ENCODE results near the gene TST. TPM values are rescaled to one million over a fixed set of nuclear protein-coding genes. Genes with fewer than 3 reads are reported as not detected.

TST gene
- total RNA-seq, 1 experiment from 2014 or later = 99.4 TPM

GRCh38 chr22:36977401-36977861 lies 41.8 kb downstream of the TST start:
- H2AFZ ChIP-seq = peak overlapping the region; percentile 78
- DNase-seq = peak in 1 of 2 experiments; percentile 58
- peaks cover 5% of the 10 kb centered on the region for H3K4me1 ChIP-seq (replicated peaks; ENCODE audit: insufficient read depth)
- POLR2A ChIA-PET (ENCODE audit: unreplicated experiment) = interaction anchor here (0.5 to 0.6 kb wide), 2 partner anchors 66 to 282 kb away, joined by 3 to 4 read pairs; no protein-coding TSS in a partner anchor
- no peaks in the 10 kb centered on the region for H3K36me3 ChIP-seq (ENCODE audit: low read depth)
- H3K9me2 ChIP-seq (ENCODE audit: insufficient read depth) = no peaks in the 10 kb centered on the region
- H3K79me2 ChIP-seq (ENCODE audit: low read depth) = no peaks in the 10 kb centered on the region
- TF ChIP-seq EZH2 (IDR thresholded peaks at IDR 0.05; ENCODE audit: low read depth) (no peak), CTCF (conservative IDR thresholded peaks at IDR 0.05) (no peak)
- BruUV-seq (replicated peaks) = no TSS peak
- H3K4me3 ChIP-seq = peak overlapping the region; percentile 51
- H3K27ac ChIP-seq = no peak overlapping the region
- H3K9me3 ChIP-seq (ENCODE audit: insufficient read depth, low read depth) = no peaks in the 10 kb centered on the region
- H4K20me1 ChIP-seq (ENCODE audit: insufficient read depth) = no peaks in the 10 kb centered on the region
- H3K4me2 ChIP-seq = peak overlapping the region; percentile 88
- H3K27me3 ChIP-seq (ENCODE audit: insufficient read depth, low read depth) = no peaks in the 10 kb centered on the region
- intact Hi-C loops (cut with micrococcal nuclease; ENCODE audit: unreplicated experiment) = loop anchor here (1.0 kb wide), 1 partner anchor 220 kb away; no protein-coding TSS in a partner anchor
- CTCF ChIA-PET = interaction anchor here (0.6 to 2.2 kb wide), 12 partner anchors 40 to 435 kb away, joined by 3 to 17 read pairs (median 6); partner anchors contain the start of gene IFT27
- no peaks in the 10 kb centered on the region for H3F3A ChIP-seq (ENCODE audit: insufficient read depth, low read depth)

- no peaks in the 10 kb centered on the region for H3K9me3 ChIP-seq (ENCODE audit: insufficient read depth, low read depth)
- no peaks in the 10 kb centered on the region for H4K20me1 ChIP-seq (ENCODE audit: insufficient read depth)
- no peaks in the 10 kb centered on the region for H3K9me2 ChIP-seq (ENCODE audit: insufficient read depth)
- H3F3A ChIP-seq (ENCODE audit: insufficient read depth, low read depth) = no peaks in the 10 kb centered on the region
- no peak for TF ChIP-seq CTCF (conservative IDR thresholded peaks at IDR 0.05)
- TF ChIP-seq EZH2 (IDR thresholded peaks at IDR 0.05; ENCODE audit: low read depth) = no peak
- peaks cover 5% of the 10 kb centered on the region for H3K4me1 ChIP-seq (replicated peaks; ENCODE audit: insufficient read depth)
- no peaks in the 10 kb centered on the region for H3K79me2 ChIP-seq (ENCODE audit: low read depth)
- no peak overlapping the region for H2AFZ ChIP-seq
- H3K4me2 ChIP-seq = no peak overlapping the region
- BruUV-seq (replicated peaks) = no TSS peak
- intact Hi-C loops (cut with micrococcal nuclease; ENCODE audit: unreplicated experiment) = loop anchor here (1.0 kb wide), 1 partner anchor 219 kb away; no protein-coding TSS in a partner anchor
- no peaks in the 10 kb centered on the region for H3K27me3 ChIP-seq (ENCODE audit: insufficient read depth, low read depth)
- ChIA-PET POLR2A (ENCODE audit: unreplicated experiment) (interaction anchor here (0.5 kb wide), 1 partner anchor 393 kb away, joined by 9 read pairs; no protein-coding TSS in a partner anchor), CTCF (interaction anchor here (1.4 to 2.2 kb wide), 3 partner anchors 105 to 430 kb away, joined by 5 to 17 read pairs (median 11); no protein-coding TSS in a partner anchor)
- H3K4me3 ChIP-seq = no peak overlapping the region
- H3K36me3 ChIP-seq (ENCODE audit: low read depth) = no peaks in the 10 kb centered on the region
- H3K27ac ChIP-seq = no peak overlapping the region
- DNase-seq = no peak
These were observed 42.6 kb downstream of the TST start for GRCh38 chr22:36976606-36977005.

- Histone ChIP-seq H2AFZ (no peak overlapping the region), H3K27me3 (ENCODE audit: insufficient read depth, low read depth) (no peaks in the 10 kb centered on the region), H3K9me3 (ENCODE audit: insufficient read depth, low read depth) (no peaks in the 10 kb centered on the region), H3K4me2 (no peak overlapping the region), H3F3A (ENCODE audit: insufficient read depth, low read depth) (no peaks in the 10 kb centered on the region), H3K9me2 (ENCODE audit: insufficient read depth) (no peaks in the 10 kb centered on the region), H4K20me1 (ENCODE audit: insufficient read depth) (no peaks in the 10 kb centered on the region), H3K79me2 (ENCODE audit: low read depth) (no peaks in the 10 kb centered on the region), H3K4me3 (no peak overlapping the region), H3K36me3 (ENCODE audit: low read depth) (no peaks in the 10 kb centered on the region), H3K27ac (no peak overlapping the region), H3K4me1 (replicated peaks; ENCODE audit: insufficient read depth) (no peaks in the 10 kb centered on the region)
- CTCF ChIA-PET = no interaction called here
- no peak for DNase-seq
- no peak for TF ChIP-seq EZH2 (IDR thresholded peaks at IDR 0.05; ENCODE audit: low read depth)
- TF ChIP-seq CTCF (conservative IDR thresholded peaks at IDR 0.05) = no peak
- POLR2A ChIA-PET (ENCODE audit: unreplicated experiment) = no interaction called here
- intact Hi-C loops (cut with micrococcal nuclease; ENCODE audit: unreplicated experiment) = no loop called here
- no TSS peak for BruUV-seq (replicated peaks)
These were observed 47.7 kb downstream of the TST start for GRCh38 chr22:36971341-36972125.

All from PC-9 (cell line).